ENCODE results near the gene CXorf49B.
"Not testable (repeated sequence)": the region's sequence is repeated elsewhere in the genome, so short reads cannot be mapped to it uniquely, and the experiment has no call there.

Gene CXorf49B

GRCh38 chrX:71763049-71763448, at the start of gene CXorf49B:
Gene CXorf49B, plus strand, starts transcription at chrX:71763349. Its CDS starts 75 bp downstream, at chrX:71763424.
- not testable (repeated sequence) for H3K4me3 ChIP-seq (replicated peaks; ENCODE audit: low read depth, low read length); DNase-seq (ENCODE audit: extremely low read depth, low read depth)

- not testable (repeated sequence) for H3K4me3 ChIP-seq (replicated peaks; ENCODE audit: low read depth, low read length); DNase-seq (ENCODE audit: extremely low read depth, low read depth)
Observed at GRCh38 chrX:71714064-71714463, 49.1 kb upstream of the CXorf49B start.

- DNase-seq (ENCODE audit: extremely low read depth, low read depth); H3K4me3 ChIP-seq (replicated peaks; ENCODE audit: low read depth, low read length): not testable (repeated sequence)
Observed at GRCh38 chrX:71715551-71715950, 47.6 kb upstream of the CXorf49B start.

- not testable (repeated sequence) for H3K4me3 ChIP-seq (replicated peaks; ENCODE audit: low read depth, low read length); DNase-seq (ENCODE audit: extremely low read depth, low read depth)
Observed at GRCh38 chrX:71716323-71716722, 46.8 kb upstream of the CXorf49B start.

- not testable (repeated sequence) for DNase-seq (ENCODE audit: extremely low read depth, low read depth); H3K4me3 ChIP-seq (replicated peaks; ENCODE audit: low read depth, low read length)
Observed at GRCh38 chrX:71718185-71718584, 45.0 kb upstream of the CXorf49B start, which contains the start of gene CXorf49. Gene CXorf49, minus strand, starts transcription at chrX:71718285. Its CDS starts 134 bp downstream, at chrX:71718151.

GRCh38 chrX:71719195-71719594, 44.0 kb upstream of the CXorf49B start:
- not testable (repeated sequence) for H3K4me3 ChIP-seq (replicated peaks; ENCODE audit: low read depth, low read length); DNase-seq (ENCODE audit: extremely low read depth, low read depth)

- not testable (repeated sequence) for H3K4me3 ChIP-seq (replicated peaks; ENCODE audit: low read depth, low read length); DNase-seq (ENCODE audit: extremely low read depth, low read depth)
Observed at GRCh38 chrX:71720289-71720886, 42.8 kb upstream of the CXorf49B start.

- H3K4me3 ChIP-seq (replicated peaks; ENCODE audit: low read depth, low read length); DNase-seq (ENCODE audit: extremely low read depth, low read depth): not testable (repeated sequence)
Observed at GRCh38 chrX:71760688-71761281, 2.4 kb upstream of the CXorf49B start.

GRCh38 chrX:71764832-71765231, 1.7 kb downstream of the CXorf49B start:
- DNase-seq (ENCODE audit: extremely low read depth, low read depth); H3K4me3 ChIP-seq (replicated peaks; ENCODE audit: low read depth, low read length): not testable (repeated sequence)

- not testable (repeated sequence) for H3K4me3 ChIP-seq (replicated peaks; ENCODE audit: low read depth, low read length); DNase-seq (ENCODE audit: extremely low read depth, low read depth)
Observed at GRCh38 chrX:71765613-71766012, 2.5 kb downstream of the CXorf49B start.

- H3K4me3 ChIP-seq (replicated peaks; ENCODE audit: low read depth, low read length); DNase-seq (ENCODE audit: extremely low read depth, low read depth): not testable (repeated sequence)
Observed at GRCh38 chrX:71767134-71767533, 4.0 kb downstream of the CXorf49B start.

GRCh38 chrX:71778322-71778721, 15.2 kb downstream of the CXorf49B start:
- not testable (repeated sequence) for DNase-seq (ENCODE audit: extremely low read depth, low read depth); H3K4me3 ChIP-seq (replicated peaks; ENCODE audit: low read depth, low read length)

- H3K4me3 ChIP-seq (replicated peaks; ENCODE audit: low read depth, low read length); DNase-seq (ENCODE audit: extremely low read depth, low read depth): not testable (repeated sequence)
Observed at GRCh38 chrX:71782225-71782949, 19.2 kb downstream of the CXorf49B start.

- not testable (repeated sequence) for H3K4me3 ChIP-seq (replicated peaks; ENCODE audit: low read depth, low read length); DNase-seq (ENCODE audit: extremely low read depth, low read depth)
Observed at GRCh38 chrX:71782950-71783299, 19.8 kb downstream of the CXorf49B start.

GRCh38 chrX:71783569-71784347, 20.6 kb downstream of the CXorf49B start:
- not testable (repeated sequence) for H3K4me3 ChIP-seq (replicated peaks; ENCODE audit: low read depth, low read length); DNase-seq (ENCODE audit: extremely low read depth, low read depth)

GRCh38 chrX:71784348-71784983, 21.3 kb downstream of the CXorf49B start:
- not testable (repeated sequence) for H3K4me3 ChIP-seq (replicated peaks; ENCODE audit: low read depth, low read length); DNase-seq (ENCODE audit: extremely low read depth, low read depth)

- not testable (repeated sequence) for DNase-seq (ENCODE audit: extremely low read depth, low read depth); H3K4me3 ChIP-seq (replicated peaks; ENCODE audit: low read depth, low read length)
Observed at GRCh38 chrX:71806450-71806849, 43.3 kb downstream of the CXorf49B start.
